Head of caudate nucleus (tissue), 42 donors: Measurements from ENCODE around the gene BRSK1.
"Not testable (repeated sequence)": the region's sequence is repeated elsewhere in the genome, so short reads cannot be mapped to it uniquely, and the experiment has no call there.

Experiments used
- DNase-seq, 42 donors: peaks; one replicate each; pipeline versions ENCODE4 v3.0.0 to v3.0.0-alpha.2; 2020 to 2021; ENCODE audit warnings: mixed read lengths in 7 of 42
- intact Hi-C: fragments of 100-400 bp; cut with DNase I; formaldehyde crosslinking; loops from one replicate; pipeline ENCODE4 v1.15.0; 2022

BRSK1 gene

DNA sequence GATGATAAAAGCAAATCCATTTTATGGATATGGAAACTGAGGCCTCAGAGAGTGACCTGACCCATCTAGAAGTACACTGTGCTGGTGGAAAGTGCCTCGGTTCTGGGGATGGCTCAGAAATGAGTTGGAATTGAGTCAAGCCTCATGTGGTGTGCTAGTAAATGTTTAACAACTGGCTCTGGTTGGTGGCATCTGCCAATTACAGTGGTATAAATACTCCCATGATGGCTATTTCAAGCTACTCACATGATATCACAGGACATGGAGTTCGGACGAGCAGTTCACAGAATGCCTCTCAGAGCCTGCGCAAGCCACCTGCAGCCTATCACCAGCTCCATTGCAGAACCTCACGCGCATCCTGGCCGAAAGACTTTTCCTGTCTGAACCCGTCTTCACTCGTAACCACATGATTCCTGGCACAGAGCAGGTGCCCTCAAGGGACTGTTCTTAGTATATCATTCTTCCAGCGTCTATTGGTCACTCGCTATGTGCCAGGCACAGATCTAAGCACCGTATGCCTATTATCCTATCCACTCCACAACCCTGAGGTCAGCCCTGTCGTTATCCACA is 32.2 kb downstream of the BRSK1 start:
- intact Hi-C loops, result no loop called here
- no peak for DNase-seq

DNA sequence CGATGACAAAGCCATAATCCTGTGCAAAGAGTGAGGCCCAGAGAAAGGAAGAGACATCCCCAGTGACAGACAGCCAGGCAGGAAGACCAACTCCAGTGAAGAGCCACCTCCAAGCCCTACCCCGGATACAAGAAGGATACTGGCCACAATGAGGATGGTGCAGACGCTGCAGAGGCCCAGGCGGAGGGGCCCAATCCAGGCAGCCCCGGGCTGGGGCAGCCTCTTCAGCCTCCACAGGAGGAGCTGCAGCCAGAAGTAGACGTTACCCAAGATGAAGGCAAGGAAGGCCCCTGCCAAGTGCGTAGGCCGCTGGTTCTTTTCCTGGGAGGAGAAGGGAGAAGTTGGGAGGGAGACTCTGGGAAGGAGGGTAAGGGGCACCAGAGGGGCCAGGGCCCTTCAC is 32.8 kb downstream of the BRSK1 start:
- intact Hi-C loops, result no loop called here

DNA sequence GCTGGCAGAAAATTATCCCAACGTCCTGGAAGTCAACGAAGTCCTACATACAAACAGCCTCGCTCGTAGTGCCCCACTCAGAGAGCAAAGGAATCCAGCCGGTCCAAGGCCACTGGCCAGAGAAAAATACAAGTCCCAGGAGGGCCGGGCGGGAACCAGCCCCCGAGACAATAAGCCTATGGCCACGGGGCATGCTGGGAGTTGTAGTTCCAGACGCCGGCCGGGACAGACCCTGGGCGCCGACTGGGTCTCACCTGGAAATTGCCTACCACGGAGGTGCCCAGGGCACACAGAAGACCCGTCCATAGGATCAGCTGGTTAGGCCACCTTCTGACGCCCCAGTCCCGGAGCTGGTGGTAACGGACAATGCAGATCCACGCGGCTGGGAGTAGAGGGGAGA is 36.0 kb downstream of the BRSK1 start:
- peak; percentile 46 to 86 (median 60) for DNase-seq
- intact Hi-C loops, result no loop called here

More for the DNA sequence above, 32.8 kb downstream of the BRSK1 start:
- no peak for DNase-seq

DNA sequence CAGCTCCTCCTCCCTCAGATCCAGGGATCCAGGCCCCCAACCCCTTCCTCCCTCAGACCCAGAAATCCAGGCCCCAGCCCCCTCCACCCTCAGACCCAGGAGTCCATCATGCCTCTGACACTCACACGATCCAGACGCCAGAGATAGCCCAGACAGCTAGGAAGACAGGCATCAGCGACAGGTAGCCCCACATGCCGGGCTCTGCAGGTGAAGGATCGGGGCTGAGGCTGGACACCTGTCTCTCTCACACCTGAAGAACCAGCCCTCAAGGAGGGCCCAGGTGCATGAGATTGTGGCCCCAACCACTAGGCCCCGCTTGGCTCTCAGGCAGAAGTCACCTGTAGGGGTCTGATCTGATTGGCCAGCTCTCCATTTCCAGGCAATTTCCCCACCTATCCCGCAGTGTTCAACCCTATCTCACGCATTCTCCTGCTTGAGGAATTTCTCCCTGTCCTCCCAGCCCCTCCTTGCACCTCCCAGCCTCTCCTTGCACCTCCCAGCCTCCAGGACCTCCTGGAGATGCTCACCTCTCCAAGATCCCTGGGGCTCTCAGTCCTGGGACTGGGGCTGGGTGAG is 37.1 kb downstream of the BRSK1 start:
- DNase-seq, result no peak
- intact Hi-C loops, result no loop called here

DNA sequence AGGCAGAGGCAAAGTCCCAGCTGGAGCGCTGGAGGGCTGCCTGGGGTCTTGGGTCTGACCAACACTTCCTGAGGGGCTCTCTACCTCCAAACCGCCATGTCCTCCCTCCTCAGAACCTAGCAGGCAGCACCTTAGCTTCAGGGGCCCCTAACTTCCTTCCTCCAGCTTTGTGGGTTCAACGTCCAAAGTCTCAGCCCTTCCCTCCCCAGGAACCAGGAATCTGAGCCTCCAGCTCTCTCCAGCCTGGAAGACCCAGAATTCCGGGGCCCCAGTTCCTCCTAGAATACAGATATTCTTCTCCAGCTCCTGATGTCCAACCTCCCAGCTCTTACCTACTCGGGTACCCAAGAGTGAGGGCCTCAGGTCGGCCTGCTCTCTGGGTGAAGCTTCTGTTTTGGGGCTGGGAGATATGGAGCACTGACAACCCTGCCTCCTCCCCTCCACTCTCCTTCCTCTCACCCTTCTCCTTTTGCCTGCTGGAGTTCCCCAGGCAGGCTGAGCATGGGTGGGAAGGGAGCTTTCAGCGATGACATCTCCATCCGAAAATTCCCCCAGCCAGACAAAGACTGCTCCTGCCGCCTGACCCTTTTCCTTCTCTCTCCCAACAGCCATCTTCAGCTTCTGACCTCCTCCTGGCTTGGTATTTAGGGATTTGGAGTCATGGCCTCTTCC is 37.8 kb downstream of the BRSK1 start:
- no peak for DNase-seq
- intact Hi-C loops, result no loop called here

DNA sequence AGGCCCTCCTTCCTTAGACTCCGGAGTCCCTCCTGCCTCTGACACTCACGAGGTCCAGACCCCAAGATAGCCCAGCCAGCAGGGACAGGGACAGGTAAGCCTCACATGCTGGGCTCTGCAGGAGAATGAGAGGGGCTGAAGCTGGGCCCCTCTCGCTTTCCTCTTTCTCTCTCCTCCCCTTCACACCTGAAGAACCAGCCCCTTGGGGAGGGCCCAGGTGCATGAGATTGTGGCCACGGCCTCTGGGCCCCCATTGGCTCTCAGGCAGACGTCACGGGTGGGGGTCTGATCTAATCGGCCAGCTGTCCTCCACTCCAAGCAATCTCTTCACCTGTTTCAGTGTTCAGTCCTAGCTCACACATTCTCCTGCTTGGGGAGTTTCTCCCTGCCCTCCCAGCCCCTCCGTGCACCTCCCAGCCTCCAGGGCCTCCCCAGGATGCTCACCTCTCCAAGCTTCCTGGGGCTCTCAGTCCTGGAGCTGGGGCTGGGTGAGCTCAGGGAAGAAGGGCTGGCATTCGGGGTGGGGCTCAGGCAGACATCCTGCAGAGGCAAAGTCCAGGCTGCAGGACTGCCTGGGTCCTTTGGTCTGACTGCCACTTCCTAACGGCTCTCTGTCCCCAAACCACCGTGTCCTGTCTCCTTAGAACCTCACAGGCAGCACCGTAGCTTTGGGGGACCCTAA is 38.5 kb downstream of the BRSK1 start:
- DNase-seq, result no peak
- intact Hi-C loops, result no loop called here

DNA sequence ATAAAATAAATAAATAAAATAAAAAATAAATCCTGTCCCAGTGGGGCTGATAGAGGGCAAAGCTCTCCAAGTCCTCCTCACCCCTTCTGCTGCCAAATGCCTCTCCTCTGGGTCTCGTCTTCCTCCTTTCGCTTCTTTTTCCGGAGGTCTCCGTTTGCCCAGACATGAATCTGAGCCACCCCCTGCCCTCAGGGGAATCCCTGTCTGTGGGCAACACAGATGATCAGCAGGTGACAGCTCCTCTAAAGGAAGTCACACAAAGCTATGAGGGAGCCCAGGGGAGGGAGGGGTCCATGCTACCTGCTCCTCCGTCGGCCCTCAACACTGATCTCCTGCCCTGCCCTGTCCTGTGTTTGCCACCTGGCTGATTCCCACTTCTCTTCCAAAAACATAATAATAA is 40.9 kb downstream of the BRSK1 start:
- peak in 1 of 42 donors; percentile 12 for DNase-seq
- intact Hi-C loops, result no loop called here

DNA sequence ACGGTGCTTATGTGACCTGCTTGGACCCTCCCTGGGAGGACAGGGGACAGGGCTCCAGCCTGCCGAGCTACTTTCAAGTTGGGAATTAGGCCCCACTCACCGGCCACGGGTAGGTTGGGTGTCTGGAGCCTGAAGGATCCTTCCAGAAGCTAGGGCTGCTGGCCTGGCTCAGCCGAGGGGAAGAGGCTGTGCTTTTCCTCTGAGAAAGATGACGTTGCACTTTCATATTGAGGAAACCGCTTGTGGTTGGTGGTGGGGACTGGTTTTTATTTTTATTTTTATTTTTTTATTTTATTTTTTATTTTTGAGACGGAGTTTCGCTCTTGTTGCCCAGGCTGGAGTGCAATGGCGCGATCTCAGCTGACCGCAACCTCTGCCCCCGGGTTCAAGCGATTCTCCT is 41.4 kb downstream of the BRSK1 start, which contains the start of gene TMEM150B:
Gene TMEM150B, minus strand, starts transcription at position 170 of the 400 bp plus-strand sequence. CDS start 4,305 bp downstream, outside the sequence.
- intact Hi-C loops, result no loop called here
- peak in 8 of 42 donors; percentile 15 to 47 (median 32) for DNase-seq

DNA sequence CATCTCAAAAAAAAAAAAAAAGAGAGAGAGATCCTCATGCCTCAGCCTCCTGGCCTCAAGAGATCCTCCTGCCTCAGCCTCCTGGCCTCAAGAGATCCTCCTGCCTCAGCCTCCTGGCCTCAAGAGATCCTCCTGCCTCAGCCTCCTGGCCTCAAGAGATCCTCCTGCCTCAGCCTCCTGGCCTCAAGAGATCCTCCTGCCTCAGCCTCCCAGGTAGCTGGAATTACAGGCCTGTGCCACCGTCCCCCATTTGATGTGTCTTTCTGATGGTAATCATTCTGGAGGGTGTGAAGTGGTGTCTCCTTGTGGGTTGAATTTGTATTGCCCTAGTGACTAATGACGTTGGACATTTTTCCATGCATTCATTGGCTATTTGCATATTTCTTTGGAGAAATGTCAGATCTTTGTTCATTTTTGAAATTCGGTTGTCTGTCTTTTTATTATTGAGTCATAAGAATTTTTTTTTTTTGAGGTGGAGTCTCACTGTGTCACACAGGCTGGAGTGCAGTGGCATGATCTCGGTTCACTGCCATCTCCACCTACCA is 45.0 kb downstream of the BRSK1 start:
- DNase-seq, intact Hi-C loops: not testable (repeated sequence)

DNA sequence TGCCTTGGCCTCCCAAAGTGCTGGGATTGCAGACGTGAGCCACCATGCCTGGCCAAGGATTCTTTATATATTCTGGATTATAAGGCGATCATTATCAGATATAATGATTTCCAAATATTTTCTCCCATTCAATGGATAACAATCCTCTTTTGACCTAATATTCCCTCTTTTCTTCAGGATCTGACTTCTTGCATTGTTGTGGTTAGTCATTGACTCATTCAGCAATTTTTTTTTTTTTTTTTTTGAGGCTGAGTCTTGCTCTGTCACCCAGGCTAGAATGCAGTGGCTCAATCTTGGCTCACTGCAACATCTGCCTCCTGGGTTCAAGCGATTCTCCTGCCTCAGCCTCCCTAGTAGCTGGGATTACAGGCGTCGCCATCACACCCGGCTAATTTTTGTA is 46.0 kb downstream of the BRSK1 start:
- intact Hi-C loops, DNase-seq: not testable (repeated sequence)

DNA sequence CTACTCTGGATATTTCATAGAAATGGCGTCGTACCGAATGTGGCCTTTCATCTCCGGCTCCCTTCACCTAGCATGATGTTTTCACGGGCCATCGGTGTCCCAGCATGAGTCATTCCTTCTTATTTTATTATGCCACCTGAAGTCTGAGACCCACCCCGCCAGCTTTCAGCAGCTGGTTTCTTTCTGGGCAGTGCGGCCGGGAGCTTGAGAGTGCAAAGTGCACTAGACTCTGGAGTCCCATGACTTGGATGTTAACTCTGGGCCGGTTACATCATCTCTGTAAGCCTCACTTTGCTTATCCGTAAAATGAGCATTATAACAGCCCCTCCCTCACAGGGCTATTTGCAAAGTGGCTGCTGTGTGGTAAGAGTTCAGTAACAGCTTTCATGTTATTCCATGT is 50.1 kb downstream of the BRSK1 start:
- intact Hi-C loops, result no loop called here
- no peak for DNase-seq

DNA sequence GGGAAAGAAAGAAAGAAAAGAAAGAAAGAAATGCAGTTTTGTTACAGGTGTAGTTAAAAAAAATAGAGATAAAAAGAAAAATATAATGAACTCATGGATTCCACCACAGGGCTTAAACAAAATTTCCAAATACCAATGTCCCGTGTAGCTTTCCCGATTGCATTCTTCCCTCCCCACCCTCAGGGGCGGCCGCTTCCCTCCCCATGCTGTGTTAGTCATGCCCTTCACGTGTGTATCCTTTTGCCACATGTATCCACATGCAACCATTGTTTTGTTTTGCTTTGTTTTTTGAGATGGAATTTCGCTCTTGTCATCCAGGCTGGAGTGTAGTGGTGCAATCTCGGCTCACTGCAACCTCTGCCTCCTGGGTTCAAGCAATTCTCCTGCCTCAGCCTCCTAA is 52.3 kb downstream of the BRSK1 start:
- no peak for DNase-seq
- intact Hi-C loops, result loop anchor here (5.0 kb wide), 1 partner anchor 34 kb away; no protein-coding TSS in a partner anchor

DNA sequence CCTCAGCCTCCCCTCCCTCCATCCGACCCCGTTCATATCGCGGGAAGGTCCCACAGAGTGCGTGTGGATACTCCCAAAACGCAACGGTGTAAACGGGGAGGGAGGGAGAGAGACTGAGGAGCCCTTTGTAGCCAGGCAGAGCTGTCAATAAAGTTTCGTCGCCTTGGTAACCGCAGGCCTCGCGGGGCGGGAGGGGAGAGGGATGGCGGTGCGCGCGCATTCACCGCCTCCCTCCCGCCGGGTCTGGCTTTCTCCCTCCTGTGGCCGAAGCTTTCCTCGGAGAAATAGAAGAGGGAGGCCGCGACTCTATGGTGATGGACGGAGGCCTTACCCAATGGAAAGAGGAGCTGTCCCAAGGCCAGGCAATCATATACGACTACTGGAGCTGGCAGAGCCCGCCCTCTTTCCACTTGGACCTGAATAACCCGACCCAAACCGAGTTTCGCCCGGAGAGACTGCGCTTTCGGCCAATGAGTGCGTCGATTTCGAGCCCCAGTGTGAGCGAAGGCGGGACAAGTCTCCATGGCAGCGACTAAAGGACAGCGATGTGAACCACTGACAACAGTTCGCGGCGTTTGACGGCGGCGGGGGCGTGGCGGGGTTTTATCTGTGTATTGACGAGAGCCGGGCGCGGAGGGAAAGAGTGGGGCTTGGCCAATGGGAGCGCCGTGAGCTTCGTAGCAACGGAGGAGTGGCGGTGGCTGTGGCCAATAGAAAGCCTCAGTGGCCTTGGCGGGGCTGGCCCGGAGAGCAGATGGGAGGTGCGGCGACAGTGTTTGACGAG is 55.5 kb downstream of the BRSK1 start, which contains the start of gene KMT5C:
Gene KMT5C, plus strand, starts transcription at position 772 of the 784 bp plus-strand sequence. CDS start 2,061 bp downstream, outside the sequence.
- intact Hi-C loops, result loop anchor here (5.0 kb wide), 1 partner anchor 37 kb away; no protein-coding TSS in a partner anchor
- peak; percentile 100 for DNase-seq

DNA sequence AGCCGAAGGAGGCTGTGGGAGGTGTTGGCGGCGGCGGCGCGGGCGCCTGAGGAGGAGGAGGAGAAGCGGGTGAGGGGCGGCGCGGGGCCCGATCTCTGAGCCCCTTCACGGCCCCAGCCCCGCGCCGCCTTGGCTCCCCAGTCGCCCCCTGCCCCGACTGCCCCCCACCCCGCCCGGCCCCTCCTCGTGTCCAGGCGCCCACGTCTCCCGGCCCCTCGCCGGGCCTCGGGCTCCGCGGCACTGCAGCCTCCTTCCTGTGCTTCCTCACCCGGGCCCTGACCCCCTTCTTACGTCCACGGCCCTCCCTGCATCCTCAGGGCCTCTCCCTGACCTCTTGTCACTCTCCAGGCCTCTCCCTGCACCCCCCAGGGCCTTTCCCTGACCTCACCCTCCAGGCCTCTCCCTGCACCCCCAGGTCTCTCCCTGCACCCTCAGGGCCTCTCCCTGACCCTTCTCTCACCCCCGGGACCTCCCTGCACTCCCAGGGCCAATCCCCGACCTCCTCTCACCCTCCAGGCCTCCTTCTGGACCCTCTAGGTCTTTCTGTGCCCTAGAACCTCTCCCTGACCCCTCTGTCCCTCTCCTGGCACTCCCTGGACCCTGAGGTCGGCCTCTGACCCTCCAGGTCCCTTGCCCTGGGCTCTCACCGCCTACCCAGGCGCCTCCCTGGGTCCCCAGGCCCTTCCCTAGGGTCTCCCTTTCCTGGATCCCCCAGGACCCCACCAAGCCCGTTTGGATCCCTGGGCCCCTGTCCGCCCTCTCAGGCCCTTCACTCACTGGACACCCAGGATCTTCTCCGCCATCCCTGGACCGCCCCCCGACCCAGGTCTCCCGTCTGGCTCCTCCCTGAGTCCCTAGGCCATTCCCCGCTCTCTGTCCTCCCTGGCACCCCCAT is 56.3 kb downstream of the BRSK1 start:
- intact Hi-C loops, result loop anchor here (5.0 kb wide), 2 partner anchors 38 to 42 kb away; partner anchors contain the start of gene TMEM238
- DNase-seq, result peak in 6 of 42 donors; percentile 8 to 40 (median 20)

DNA sequence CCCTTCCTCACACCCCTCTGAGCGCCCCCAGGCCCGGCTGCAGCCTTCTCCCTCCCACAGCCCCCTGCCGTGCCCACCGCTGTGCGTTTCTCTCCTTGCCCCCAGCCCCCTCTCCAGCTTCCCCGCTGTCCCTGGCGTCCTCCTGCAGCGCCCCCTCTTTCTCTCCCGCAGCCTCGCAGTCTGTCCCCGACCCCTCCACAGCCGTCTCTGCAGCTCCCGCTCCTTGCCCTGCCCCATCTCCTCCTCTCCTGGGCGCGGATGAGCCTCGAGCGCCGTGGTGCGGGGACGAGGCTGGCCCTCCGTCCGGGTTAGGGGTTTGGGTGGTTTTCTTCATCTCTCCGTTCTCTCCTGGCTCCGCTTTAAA is 57.0 kb downstream of the BRSK1 start:
- peak in 30 of 42 donors; percentile 17 to 65 (median 40) for DNase-seq
- intact Hi-C loops, result loop anchor here (5.0 kb wide), 1 partner anchor 42 kb away; the partner anchor contains the start of gene TMEM238

DNA sequence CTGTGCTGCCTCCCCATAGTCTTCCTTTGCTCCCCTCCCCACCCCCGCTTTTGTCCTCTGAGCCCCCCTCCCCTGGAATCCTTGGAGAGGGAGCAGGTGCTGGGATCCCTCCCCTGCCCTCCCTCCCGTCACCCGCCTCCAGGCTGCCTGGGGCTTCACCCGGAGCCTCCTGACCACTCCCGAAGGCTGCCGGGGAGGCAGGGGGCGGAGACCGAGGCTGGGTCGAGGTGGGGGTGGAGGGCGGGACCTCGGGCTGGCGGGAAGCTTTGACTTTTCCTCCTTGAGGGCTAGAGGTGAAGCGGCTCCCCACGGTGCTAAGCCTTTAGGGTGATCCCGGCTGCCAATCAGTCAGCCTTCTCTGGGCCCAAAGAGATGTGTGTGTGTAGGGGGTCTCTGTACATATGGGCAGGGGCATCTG is 57.4 kb downstream of the BRSK1 start:
- peak; percentile 39 to 92 (median 79) for DNase-seq
- intact Hi-C loops, result loop anchor here (5.0 kb wide), 1 partner anchor 41 kb away; the partner anchor contains the start of gene TMEM238
